NCI-H1048 (cell line): ENCODE data around the gene ARMC5.
"Not testable (repeated sequence)": the region's sequence is repeated elsewhere in the genome, so short reads cannot be mapped to it uniquely, and the experiment has no call there.

Source experiments
- DNase-seq: peaks from one replicate; lab custom pipeline; 2025; lab: John Stamatoyannopoulos, UW

Gene ARMC5, protein sequence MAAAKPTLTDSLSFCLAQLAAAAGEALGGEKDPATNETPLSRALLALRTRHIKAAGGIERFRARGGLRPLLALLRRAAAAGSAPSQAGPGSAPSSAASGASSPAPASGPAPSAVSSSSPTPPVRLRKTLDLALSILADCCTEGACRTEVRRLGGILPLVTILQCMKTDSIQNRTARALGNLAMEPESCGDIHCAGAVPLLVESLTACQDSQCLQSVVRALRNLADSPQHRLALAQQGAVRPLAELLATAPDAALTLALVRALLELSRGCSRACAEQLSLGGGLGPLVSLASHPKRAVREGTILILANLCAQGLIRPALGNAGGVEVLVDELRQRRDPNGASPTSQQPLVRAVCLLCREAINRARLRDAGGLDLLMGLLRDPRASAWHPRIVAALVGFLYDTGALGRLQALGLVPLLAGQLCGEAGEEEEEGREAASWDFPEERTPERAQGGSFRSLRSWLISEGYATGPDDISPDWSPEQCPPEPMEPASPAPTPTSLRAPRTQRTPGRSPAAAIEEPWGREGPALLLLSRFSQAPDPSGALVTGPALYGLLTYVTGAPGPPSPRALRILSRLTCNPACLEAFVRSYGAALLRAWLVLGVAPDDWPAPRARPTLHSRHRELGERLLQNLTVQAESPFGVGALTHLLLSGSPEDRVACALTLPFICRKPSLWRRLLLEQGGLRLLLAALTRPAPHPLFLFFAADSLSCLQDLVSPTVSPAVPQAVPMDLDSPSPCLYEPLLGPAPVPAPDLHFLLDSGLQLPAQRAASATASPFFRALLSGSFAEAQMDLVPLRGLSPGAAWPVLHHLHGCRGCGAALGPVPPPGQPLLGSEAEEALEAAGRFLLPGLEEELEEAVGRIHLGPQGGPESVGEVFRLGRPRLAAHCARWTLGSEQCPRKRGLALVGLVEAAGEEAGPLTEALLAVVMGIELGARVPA

DNA sequence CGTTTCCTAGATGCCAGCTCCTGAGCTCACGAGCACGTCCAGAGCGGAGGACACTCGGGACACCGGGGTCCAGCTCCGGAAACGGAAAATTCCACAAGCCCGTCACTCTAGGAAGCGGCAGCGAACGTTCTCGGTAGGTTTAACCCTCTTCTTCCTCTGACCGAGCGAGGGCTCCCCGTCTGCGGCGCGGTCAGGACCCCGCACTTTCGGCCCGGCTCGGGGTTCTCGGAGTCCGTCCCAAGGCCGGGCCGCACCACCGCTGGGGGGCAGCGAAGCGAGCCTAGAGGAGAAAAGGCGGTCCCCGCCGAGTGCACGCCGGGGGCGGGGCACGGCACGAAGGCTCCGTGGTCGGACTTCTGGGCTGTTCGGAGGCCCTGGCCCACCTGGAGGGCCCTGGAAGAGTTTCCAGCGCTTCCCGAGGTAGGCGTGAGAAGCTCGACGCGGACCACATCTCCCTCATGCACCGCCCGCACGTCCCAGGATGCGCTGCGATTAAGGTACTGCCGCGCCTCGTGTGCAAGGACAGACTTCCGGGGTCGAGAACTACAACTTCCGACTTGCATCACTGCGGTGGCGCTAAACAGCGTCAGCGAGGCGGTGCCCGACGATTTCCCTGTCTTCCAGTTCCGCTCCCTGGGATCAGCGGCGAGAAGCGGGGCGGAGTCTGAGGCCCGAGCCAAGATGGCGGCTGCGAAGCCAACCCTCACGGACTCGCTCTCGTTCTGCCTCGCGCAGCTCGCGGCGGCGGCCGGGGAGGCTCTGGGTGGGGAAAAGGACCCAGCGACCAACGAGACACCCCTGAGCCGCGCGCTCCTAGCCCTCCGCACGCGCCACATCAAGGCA lies at the start of gene ARMC5:
ARMC5 (plus strand) TSS at position 658 of the 843 bp plus-strand sequence; CDS start at position 682, 24 bp downstream.
- DNase-seq: peak; percentile 85

DNA sequence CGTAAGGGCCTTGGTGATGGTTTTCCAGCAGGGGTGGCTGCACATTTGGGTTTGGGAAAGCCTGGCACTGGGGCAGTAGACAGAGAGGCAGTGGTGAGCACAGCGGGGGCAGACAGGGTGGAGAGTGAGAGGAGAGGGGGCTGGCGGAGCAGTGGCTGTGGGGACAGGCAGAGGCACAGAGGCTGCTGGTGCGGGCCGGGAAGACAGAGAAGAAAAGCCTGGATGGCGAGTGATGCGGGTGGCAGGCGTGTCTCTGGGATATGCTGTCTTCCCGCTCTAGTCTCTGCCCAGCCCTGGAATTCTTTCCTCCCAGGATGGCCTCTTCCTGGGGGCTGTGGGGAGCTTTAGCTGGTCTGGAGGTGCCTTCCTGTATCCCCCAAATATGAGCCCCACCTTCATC lies 49.2 kb upstream of the ARMC5 start:
- DNase-seq: no peak

GRCh38 chr16:31411024-31411844 lies 48.1 kb upstream of the ARMC5 start:
- DNase-seq: no peak

DNA sequence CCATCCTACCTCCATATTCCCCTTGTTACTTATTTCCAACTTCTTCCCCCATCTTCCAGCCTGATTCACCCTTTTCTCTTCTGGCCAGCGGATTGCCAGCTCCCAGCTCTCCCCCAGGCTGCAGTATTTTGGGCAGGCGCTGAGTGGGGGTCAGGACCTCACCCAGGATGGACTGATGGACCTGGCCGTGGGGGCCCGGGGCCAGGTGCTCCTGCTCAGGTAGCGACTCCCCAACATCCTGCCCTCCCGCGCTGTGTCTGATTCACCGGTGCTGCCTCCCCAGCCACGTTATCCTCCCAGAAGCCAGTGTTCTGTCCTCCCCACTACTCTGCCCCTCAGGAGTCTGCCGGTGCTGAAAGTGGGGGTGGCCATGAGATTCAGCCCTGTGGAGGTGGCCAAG lies 46.6 kb upstream of the ARMC5 start:
- DNase-seq: no peak

- no peak for DNase-seq
Measured at GRCh38 chr16:31413381-31413780, 45.9 kb upstream of the ARMC5 start.

DNA sequence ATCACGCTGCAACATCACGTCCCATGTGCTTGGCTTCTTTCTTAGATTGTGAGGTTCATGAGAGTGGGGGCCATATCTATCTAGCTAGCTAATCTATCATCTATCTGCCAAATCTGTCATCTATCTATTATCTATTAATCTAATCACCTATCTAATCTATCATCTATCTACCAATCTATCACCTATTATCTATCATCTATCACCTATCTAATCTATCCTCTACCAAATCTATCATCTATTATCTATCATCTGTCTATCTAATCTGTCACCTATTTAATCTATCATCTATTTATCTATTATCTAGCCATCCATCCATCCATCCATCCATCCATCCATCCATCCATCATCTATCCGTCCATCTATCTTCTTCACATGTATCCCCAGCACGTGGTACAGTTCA lies 45.4 kb upstream of the ARMC5 start:
- DNase-seq: no peak

DNA sequence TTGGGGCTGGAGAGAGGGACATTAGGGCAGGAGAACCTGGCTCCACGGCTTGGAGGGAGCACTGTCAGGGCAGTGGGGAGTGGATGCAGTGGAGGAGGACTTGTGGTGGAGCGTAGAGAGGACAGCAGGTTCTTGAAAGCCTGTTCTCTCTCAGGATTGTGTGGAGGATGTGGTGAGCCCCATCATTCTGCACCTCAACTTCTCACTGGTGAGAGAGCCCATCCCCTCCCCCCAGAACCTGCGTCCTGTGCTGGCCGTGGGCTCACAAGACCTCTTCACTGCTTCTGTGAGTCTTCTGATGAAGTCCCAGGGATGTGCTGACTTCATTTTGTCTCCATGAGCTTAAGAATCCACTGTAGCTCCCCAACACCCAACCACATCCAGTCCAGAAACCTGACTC lies 44.6 kb upstream of the ARMC5 start:
- no peak for DNase-seq

- DNase-seq: no peak
Measured at GRCh38 chr16:31416371-31416770, 42.9 kb upstream of the ARMC5 start.

- not testable (repeated sequence) for DNase-seq
Measured at GRCh38 chr16:31417036-31417435, 42.3 kb upstream of the ARMC5 start.

DNA sequence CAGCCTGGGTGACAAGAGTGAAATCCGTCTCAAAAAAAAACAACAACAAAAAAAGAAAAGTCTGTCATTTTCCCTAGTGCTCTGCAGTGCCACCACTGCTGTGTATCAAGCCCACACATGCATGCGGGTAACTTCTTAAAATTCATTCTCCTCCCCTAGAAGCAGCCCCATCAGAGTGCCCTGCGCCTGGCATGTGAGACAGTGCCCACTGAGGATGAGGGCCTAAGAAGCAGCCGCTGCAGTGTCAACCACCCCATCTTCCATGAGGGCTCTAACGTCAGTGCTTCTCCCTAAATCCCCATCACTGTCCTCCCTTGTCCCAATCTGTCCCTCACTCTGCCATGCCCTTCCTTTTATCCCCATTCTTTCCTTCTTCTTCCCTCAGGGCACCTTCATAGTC lies 41.4 kb upstream of the ARMC5 start:
- DNase-seq: no peak

- DNase-seq: no peak
Measured at GRCh38 chr16:31420037-31420436, 39.3 kb upstream of the ARMC5 start.

DNA sequence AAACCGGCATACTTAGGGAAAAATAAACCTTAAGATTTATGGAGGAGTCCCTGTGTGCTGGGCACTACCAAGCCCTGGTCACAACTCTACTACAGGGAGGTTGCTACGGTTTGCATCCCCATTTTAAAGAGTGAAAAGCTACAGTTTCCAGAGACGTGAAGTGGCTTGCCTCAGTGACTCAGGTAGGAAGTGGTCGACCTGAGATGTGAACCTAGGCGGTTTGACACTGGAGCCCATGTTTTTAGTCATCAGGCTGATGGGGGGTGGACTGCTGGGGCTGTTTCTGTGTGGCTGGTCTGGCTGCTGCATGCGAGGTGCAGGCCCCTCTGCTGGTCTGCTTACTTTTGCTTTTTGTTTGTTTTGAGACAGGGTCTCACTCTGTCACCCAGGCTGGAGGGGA lies 37.7 kb upstream of the ARMC5 start:
- no peak for DNase-seq

- DNase-seq: no peak
Measured at GRCh38 chr16:31423241-31423640, 36.1 kb upstream of the ARMC5 start.

- no peak for DNase-seq
Measured at GRCh38 chr16:31423801-31424200, 35.5 kb upstream of the ARMC5 start.

DNA sequence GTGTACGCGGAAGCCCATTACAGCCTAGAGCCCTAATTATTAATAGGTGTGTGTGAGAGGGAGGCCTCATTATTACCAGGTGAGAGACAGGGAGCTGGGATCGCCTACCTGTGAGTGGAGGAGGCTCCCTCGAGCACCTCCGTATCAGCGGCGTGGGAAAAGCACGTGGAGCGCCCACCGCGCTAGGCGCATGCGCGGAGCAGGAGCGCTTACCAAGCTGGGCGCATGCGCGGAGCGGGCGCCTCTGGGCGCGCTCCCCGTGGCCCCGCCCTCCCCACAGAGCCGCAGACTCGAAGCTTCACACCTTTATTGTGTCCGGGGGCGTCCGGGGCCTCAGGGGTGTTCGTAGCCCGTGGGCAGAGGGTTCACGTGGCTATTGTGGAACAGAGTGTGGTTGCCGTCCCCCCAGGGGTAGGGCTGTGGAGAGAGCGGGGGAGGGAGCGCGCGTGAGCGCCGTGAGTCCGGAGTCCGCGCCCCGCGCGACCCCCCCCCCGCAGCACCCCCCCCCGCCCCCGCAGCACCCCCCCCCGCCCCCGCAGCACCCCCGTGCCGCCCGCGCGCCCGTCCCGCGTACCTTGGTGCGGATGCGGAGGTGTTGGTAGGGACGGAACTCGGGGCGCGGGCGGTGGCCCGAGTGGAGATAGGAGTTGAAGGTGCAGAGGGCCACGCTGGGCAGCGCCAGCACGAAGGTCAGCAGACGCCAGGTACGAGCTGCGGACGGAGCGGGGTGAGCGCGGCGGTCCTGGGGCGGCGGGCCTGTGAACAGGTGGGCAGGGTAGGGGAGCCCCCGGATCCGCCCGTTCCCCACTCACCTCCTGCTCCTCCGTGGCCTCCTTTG lies 31.6 kb upstream of the ARMC5 start:
- no peak for DNase-seq

DNA sequence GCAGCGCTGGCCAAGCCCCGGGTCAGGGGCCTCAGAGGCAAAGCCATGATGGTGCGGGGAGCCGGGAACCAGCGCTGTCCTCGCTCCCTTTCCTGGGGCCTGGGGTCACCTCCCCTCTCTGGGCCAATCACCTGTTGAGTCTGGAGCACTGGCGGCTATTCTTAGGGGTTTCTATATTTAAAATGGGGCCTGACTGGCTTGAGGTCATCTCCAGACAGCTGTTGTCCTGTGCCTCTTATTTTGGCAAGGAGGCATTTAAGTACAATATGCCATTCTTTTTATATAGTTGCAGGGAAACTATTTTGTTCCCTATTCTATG lies 31.1 kb upstream of the ARMC5 start, which contains the start of gene COX6A2:
COX6A2 (minus strand) TSS at position 82 of the 319 bp plus-strand sequence; CDS start at position 47, 35 bp downstream.
- no peak for DNase-seq

- DNase-seq: no peak
Measured at GRCh38 chr16:31428638-31429247, 30.6 kb upstream of the ARMC5 start.

DNA sequence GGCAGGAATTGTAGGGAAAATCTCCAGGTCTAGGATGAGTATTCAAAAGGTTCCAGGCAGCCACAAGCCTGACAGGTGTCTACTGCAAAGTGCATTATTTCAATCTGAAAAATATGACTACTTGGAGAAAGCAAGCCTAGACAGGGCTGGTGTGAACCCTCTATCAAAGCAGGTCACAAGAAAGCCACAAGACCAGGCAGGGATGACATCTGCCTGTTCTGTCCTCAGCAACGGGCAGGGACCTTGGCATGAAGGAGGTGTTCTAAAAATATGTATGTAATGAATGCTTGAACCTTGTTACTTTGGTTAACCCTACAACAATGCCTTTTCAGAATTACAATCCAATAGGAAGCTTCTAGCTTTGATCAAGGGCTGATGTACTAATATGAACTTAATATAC lies 30.0 kb upstream of the ARMC5 start:
- DNase-seq: no peak

DNA sequence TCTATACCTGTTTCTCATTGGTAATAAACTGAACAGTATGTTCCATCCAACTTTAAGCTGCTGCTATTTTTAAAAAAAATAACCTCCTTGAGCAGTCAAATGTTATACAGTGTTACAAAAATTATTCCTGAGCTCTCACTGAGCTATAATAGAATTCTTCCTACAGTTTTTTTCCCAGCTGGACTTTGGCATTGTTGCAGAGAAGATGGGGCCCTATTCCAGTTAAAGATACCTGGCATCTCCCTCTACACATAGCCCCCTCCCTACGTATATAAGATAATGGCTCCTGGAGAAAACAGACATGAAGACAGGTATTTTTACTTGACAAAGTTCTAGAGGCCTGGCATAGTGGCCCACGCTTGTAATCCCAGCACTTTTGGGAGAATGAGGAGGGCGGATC lies 29.5 kb upstream of the ARMC5 start:
- no peak for DNase-seq
